Measurements from ENCODE around the gene THEMIS.

- TF ChIP-seq CTCF (IDR thresholded peaks at IDR 0.05; ENCODE audit: insufficient read depth, low read depth, low read length) (no peak), EZH2 (IDR thresholded peaks at IDR 0.05; ENCODE audit: insufficient read depth, low read length) (no peak)
Measured at GRCh38 chr6:127894051-127894450, 6.8 kb downstream of the THEMIS start.

Measured in astrocyte (in vitro differentiated cells and primary cell).